ENCODE measurements around the gene SERPINB7. TPM values are rescaled to one million over a fixed set of nuclear protein-coding genes. Genes with fewer than 3 reads are reported as not detected.

Gene SERPINB7
- polyA plus RNA-seq, 3 donors, result not detected

DNA sequence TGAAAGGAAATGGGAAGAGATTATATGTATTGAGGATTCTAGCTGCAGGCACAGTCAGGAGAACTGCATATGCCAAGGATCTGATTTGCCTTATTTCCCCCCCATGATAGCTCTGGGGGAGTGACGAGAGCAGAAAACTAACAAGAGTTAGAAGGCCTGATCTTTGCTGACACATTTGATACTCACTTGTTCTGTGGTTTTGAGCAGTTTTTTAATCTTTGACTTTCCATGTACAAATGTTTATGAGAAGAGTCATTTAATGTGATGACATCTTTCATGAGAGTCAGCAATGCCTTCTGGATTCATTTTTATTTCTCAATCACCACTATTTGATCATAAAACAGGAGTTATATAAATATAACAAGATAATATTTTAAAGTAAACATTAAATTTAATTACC lies 12.7 kb upstream of the SERPINB7 start:
- no peak overlapping the region for H3K27ac Mint-ChIP-seq
- Histone ChIP-seq H3K27me3 (ENCODE audit: control insufficient read depth in 2 of 2, insufficient read depth in 2 of 2, low read length in 2 of 2) (peaks cover 0 to 5% of the 10 kb centered on the region in 2 donors), H3K36me3 (replicated peaks in 1 of 2; ENCODE audit: control insufficient read depth in 1 of 2, insufficient read depth in 2 of 2, low read length in 2 of 2) (no peaks in the 10 kb centered on the region), H4K20me1 (ENCODE audit: insufficient read depth, low read length) (no peaks in the 10 kb centered on the region), H3K4me1 (ENCODE audit: control insufficient read depth in 1 of 2, insufficient read depth in 2 of 2, low read length in 2 of 2) (no peaks in the 10 kb centered on the region), H3K4me2 (replicated peaks; ENCODE audit: extremely low read depth, low read length, poor library complexity, severe bottlenecking) (no peak overlapping the region), H3K27ac (ENCODE audit: low read depth in 1 of 2, low read length in 2 of 2) (no peak overlapping the region), H2AFZ (ENCODE audit: insufficient read depth, low read depth, low read length, poor library complexity, severe bottlenecking) (no peak overlapping the region), H3K4me3 (replicated peaks in 1 of 3; ENCODE audit: low read depth in 2 of 3, low read length in 3 of 3) (no peak overlapping the region), H3K79me2 (ENCODE audit: insufficient read depth, low read length) (no peaks in the 10 kb centered on the region), H3K9ac (ENCODE audit: insufficient read depth, low read length, poor library complexity, severe bottlenecking) (no peak overlapping the region), H3K9me3 (replicated peaks in 1 of 2; ENCODE audit: control insufficient read depth in 1 of 2, insufficient read depth in 1 of 2, low read length in 2 of 2) (peaks cover 17 to 21% of the 10 kb centered on the region in 2 donors)
- WGBS (ENCODE audit: insufficient coverage), result no CpG with 5 or more reads among the region's 1 CpG
- DNase-seq, result no peak
- H3K4me1 Mint-ChIP-seq, result no peaks in the 10 kb centered on the region
- H3K4me3 Mint-ChIP-seq, result no peak overlapping the region
- peaks cover 0 to 7% (median 2%) of the 10 kb centered on the region in 3 donors for H3K27me3 Mint-ChIP-seq (ENCODE audit: low read depth in 3 of 3)
- intact Hi-C loops (cut with micrococcal nuclease), result no loop called here
- TF ChIP-seq, protein P1, sequence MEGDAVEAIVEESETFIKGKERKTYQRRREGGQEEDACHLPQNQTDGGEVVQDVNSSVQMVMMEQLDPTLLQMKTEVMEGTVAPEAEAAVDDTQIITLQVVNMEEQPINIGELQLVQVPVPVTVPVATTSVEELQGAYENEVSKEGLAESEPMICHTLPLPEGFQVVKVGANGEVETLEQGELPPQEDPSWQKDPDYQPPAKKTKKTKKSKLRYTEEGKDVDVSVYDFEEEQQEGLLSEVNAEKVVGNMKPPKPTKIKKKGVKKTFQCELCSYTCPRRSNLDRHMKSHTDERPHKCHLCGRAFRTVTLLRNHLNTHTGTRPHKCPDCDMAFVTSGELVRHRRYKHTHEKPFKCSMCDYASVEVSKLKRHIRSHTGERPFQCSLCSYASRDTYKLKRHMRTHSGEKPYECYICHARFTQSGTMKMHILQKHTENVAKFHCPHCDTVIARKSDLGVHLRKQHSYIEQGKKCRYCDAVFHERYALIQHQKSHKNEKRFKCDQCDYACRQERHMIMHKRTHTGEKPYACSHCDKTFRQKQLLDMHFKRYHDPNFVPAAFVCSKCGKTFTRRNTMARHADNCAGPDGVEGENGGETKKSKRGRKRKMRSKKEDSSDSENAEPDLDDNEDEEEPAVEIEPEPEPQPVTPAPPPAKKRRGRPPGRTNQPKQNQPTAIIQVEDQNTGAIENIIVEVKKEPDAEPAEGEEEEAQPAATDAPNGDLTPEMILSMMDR (IDR thresholded peaks at IDR 0.05), result no peak
- H3K9me3 Mint-ChIP-seq, result peaks cover 16 to 30% (median 22%) of the 10 kb centered on the region in 7 donors
- H3K36me3 Mint-ChIP-seq, result no peaks in the 10 kb centered on the region

DNA sequence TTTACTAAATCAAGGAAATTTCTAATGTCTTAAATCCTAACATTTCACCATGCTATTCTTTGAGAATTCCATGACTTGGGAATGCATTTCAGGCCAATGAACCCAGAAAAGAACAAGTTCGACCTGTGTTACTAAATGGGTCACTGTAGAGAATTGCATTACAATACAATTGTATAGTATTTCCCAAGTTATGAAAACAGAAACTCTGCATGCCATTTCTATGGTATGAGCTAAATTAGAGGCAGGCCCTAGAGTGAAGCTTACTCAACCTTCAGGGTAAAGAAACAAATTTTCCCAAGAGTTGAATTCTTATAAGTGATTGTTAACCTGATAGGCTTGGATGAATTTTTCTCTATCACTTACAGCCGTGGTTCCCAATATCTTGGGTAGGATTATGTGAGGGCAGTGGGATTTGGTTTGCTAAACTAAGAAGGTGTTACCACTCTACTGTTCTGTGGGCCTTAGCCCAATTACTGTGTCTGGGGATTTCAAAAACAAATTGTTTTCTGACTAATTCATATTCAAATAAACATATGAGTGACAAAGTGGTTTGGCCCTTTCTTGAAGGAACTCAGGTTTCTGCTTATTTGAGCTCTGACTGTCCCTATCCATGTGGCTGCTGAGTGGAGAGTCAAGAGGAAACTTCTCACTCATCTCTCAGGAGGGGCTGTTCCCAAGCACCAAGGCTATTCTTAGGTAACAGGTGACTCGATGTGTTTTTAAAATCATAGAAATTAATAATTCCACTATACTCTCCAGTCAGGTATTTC lies 11.2 kb upstream of the SERPINB7 start:
- Histone ChIP-seq H3K27me3 (ENCODE audit: control insufficient read depth in 2 of 2, insufficient read depth in 2 of 2, low read length in 2 of 2) (peaks cover 5 to 7% of the 10 kb centered on the region in 2 donors), H3K27ac (ENCODE audit: low read depth in 1 of 2, low read length in 2 of 2) (no peak overlapping the region), H3K4me2 (replicated peaks; ENCODE audit: extremely low read depth, low read length, poor library complexity, severe bottlenecking) (no peak overlapping the region), H3K9me3 (replicated peaks in 1 of 2; ENCODE audit: control insufficient read depth in 1 of 2, insufficient read depth in 1 of 2, low read length in 2 of 2) (peaks cover 17 to 21% of the 10 kb centered on the region in 2 donors), H3K9ac (ENCODE audit: insufficient read depth, low read length, poor library complexity, severe bottlenecking) (no peak overlapping the region), H3K4me1 (ENCODE audit: control insufficient read depth in 1 of 2, insufficient read depth in 2 of 2, low read length in 2 of 2) (no peaks in the 10 kb centered on the region), H2AFZ (ENCODE audit: insufficient read depth, low read depth, low read length, poor library complexity, severe bottlenecking) (no peak overlapping the region), H3K4me3 (replicated peaks in 1 of 3; ENCODE audit: low read depth in 2 of 3, low read length in 3 of 3) (no peak overlapping the region), H4K20me1 (ENCODE audit: insufficient read depth, low read length) (no peaks in the 10 kb centered on the region), H3K79me2 (ENCODE audit: insufficient read depth, low read length) (no peaks in the 10 kb centered on the region), H3K36me3 (replicated peaks in 1 of 2; ENCODE audit: control insufficient read depth in 1 of 2, insufficient read depth in 2 of 2, low read length in 2 of 2) (no peaks in the 10 kb centered on the region)
- intact Hi-C loops (cut with micrococcal nuclease), result no loop called here
- Mint-ChIP-seq H3K27ac (no peak overlapping the region), H3K4me3 (no peak overlapping the region), H3K9me3 (peaks cover 18 to 29% (median 22%) of the 10 kb centered on the region in 7 donors), H3K36me3 (no peaks in the 10 kb centered on the region), H3K4me1 (no peaks in the 10 kb centered on the region), H3K27me3 (ENCODE audit: low read depth in 3 of 3) (peaks cover 2 to 10% (median 8%) of the 10 kb centered on the region in 3 donors)
- no CpG with 5 or more reads among the region's 3 CpGs for WGBS (ENCODE audit: insufficient coverage)
- no peak for DNase-seq
- TF ChIP-seq, protein P1 (IDR thresholded peaks at IDR 0.05), result no peak

All from CD14-positive monocyte (primary cell).